Epidermal melanocyte (primary cell): ENCODE measurements around the gene PGLYRP4.

Source experiments
- DNase-seq: peaks from one replicate; pipeline ENCODE4 v3.0.0; 2011; ENCODE audit warnings: low spot score; ENCODE audit not compliant: insufficient read length

The PGLYRP4 gene

GRCh38 chr1:153379591-153379990 is 30.9 kb upstream of the PGLYRP4 start:
- no peak for DNase-seq

GRCh38 chr1:153375511-153375910 is 26.9 kb upstream of the PGLYRP4 start, which contains the start of gene S100A12:
Gene S100A12, minus strand, starts transcription at chr1:153375621. Its CDS starts 1,029 bp downstream, at chr1:153374592.
- no peak for DNase-seq

GRCh38 chr1:153374071-153374470 is 25.4 kb upstream of the PGLYRP4 start:
- DNase-seq: no peak

GRCh38 chr1:153372571-153372970 is 23.9 kb upstream of the PGLYRP4 start:
- no peak for DNase-seq

GRCh38 chr1:153371231-153371630 is 22.6 kb upstream of the PGLYRP4 start:
- no peak for DNase-seq

GRCh38 chr1:153370146-153370545 is 21.5 kb upstream of the PGLYRP4 start:
- no peak for DNase-seq

GRCh38 chr1:153368495-153368894 is 19.9 kb upstream of the PGLYRP4 start:
- DNase-seq: no peak

DNA sequence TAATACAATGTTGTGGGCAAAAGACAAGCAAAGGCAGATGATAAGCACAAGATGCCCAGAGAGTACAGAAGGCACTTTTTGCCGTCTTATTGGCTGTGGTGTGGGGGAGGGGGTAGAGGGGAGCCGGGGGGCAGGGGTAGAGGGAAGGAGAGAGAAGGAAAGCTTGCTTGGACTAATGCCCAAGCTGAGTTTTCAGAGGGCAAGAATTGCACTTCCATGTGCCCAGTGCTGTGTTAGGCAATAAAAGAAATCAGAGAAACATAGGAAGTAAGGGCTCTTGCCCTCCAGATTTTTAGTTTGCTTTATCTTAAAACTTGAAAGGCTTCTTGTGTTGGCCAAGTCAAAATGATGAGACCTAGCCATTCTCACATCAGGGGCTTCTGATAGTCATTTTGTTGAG is 18.4 kb upstream of the PGLYRP4 start:
- DNase-seq: no peak

GRCh38 chr1:153366261-153366660 is 17.6 kb upstream of the PGLYRP4 start:
- no peak for DNase-seq

DNA sequence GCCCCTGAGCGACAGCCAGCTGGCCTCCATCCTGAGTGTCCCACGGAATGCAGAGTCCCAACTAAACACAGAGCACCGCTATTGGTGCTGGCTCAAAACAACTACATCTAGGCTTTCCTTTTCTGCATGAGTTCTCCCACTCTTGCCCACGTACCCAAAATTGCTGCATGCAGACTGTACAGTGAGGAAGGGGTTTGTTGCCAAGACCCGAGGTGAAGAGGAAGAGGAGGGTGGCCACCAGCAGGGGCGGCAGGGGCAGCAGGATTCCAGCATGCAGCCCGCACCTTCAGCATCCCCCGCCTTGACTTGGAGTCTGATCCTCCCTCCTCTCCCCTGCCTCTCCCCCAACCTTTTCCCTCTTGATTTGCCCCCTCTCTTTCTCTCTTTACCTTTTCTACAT is 17.1 kb upstream of the PGLYRP4 start:
- DNase-seq: no peak

- no peak for DNase-seq
Observed at GRCh38 chr1:153364766-153365666, 16.4 kb upstream of the PGLYRP4 start.

DNA sequence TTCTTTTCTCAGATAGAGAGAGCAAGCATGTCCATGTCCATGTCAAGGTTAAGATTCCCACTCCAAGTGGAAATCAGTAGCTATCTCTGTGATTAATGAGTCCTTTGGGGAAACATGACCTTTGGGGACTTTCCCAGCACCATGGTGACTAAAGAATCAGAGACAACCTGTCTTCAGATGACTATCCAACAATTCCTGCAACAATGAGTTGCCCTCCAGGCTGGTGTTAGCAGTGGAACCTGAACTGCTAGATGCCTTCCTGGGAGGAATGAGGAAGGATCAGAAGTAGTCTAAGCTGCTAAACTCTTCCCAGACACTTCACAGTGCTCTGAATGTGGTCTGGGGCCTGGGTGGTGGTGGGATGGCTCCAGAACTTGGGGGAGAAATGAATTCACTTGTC is 15.5 kb upstream of the PGLYRP4 start:
- no peak for DNase-seq

- DNase-seq: no peak
Observed at GRCh38 chr1:153363641-153364040, 15.0 kb upstream of the PGLYRP4 start.

GRCh38 chr1:153362187-153362775 is 13.6 kb upstream of the PGLYRP4 start:
- DNase-seq: no peak

DNA sequence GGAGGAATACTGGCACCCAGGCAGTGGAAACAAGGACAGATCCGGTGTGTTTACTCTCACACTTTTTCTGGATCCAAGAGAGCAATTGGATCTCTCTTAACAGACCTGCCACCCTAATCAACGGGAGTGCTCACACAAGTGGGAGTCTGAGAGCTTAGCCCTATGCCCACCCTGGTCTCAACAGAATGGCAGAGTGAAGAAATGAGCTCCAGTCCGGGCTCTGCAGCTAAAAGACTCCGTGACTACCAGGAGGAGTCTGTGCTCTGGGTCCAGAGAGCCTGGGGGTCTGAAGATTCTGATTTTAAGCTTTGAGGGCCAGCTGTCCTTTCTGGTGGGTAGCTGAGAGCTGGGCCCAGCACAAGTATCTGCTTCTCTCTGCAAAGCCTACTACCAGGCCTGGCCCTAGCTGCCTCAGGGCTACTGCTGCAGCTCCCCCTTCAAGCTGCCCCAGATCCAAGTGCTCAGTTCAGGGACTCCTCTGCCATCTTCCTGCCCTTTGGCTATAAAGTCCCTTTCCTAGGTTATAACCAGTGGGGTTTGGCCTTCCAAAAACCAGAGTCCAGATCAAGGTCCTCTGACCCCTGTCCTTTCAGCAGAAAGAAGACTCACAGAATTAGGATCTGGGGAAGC is 13.0 kb upstream of the PGLYRP4 start:
- DNase-seq: no peak

DNA sequence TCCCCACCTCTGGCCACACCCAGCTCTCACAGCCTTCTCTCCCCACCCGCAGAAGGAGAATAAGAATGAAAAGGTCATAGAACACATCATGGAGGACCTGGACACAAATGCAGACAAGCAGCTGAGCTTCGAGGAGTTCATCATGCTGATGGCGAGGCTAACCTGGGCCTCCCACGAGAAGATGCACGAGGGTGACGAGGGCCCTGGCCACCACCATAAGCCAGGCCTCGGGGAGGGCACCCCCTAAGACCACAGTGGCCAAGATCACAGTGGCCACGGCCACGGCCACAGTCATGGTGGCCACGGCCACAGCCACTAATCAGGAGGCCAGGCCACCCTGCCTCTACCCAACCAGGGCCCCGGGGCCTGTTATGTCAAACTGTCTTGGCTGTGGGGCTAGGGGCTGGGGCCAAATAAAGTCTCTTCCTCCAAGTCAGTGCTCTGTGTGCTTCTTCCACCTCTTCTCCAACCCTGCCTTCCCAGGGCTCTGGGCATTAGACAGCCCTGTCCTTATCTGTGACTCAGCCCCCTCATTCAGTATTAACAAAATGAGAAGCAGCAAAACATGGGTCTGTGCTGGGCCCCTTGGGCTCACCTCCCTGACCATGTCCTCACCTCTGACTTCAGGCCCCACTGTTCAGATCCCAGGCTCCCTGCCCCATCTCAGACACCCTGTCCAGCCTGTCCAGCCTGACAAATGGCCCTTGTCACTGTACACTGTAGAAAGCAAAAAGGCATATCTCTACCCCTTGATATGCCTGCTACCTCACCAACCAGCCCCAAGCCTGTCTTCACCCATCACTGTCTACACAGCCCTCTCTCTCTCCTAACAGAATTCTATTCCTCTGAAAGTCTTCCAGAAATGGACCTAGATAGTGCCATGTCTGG is 12.2 kb upstream of the PGLYRP4 start:
- DNase-seq: no peak

DNA sequence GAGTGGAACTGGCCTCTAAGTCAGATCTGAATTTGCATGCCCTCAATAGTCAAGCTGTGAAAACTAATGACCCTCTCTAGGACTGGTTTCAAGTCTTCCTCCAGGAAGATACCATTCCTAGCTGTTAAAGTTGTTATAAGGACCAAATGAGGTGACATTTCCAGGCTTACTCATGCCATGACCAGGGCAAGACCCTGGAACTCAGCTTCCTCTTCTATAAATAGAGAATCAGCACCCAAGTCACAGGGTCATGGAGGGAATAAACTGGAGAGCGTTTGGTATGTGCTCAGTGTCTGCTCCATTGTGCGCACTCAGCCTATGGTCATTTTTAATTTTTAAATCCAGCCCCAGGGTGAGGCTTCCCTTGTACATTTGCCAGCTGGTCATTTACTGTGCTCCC is 11.5 kb upstream of the PGLYRP4 start:
- no peak for DNase-seq

GRCh38 chr1:153359241-153359640 is 10.6 kb upstream of the PGLYRP4 start:
- no peak for DNase-seq

GRCh38 chr1:153358691-153358975 is 10.0 kb upstream of the PGLYRP4 start:
- no peak for DNase-seq

DNA sequence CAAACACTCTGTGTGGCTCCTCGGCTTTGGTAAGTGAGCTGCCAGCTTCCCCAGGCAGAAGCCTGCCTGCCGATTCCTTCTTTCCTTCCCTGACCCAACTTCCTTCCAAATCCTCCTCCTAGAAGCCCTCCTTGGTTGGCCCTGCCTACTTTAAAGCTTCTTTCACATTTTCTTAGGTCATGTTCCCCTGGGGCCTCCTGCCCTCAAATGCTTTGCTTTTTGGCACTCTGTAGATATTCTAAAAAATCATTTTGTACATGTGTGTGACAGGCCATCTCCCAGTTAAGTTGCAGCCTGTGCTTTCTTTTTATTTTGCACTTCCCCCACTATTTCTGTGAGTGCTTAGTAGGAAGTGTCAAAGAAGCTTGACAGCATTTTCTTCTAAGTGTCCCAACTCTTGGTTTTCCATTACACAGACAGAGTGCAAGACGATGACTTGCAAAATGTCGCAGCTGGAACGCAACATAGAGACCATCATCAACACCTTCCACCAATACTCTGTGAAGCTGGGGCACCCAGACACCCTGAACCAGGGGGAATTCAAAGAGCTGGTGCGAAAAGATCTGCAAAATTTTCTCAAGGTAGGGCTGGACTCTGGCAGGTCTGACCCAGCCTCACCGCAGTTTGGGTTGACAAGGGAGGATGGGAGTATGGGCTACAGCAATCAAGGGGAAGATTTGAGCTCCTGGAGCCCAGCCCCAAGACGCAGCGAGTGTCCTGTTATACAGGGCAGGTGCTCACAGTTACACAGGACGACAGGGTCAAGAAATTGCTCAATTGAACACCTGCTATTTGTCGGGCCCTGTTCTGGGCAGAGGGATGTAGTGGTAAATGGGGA is 9.4 kb upstream of the PGLYRP4 start, which contains the start of gene S100A9:
S100A9 (plus strand) TSS at position 2 of the 838 bp plus-strand sequence; CDS start at position 432, 430 bp downstream.
- DNase-seq: no peak
